Measurements from ENCODE around the gene HORMAD2. TPM values are rescaled to one million over a fixed set of nuclear protein-coding genes. Genes with fewer than 3 reads are reported as not detected.

HORMAD2 gene
- total RNA-seq, 1 donor from 2014 or later, result not detected

GRCh38 chr22:30062259-30062658 lies 18.0 kb upstream of the HORMAD2 start:
- H3K27me3 ChIP-seq, result no peaks in the 10 kb centered on the region
- no peak overlapping the region for H3K27ac ChIP-seq
- no peak overlapping the region for H3K27ac Mint-ChIP-seq
- H3K79me2 ChIP-seq (ENCODE audit: low read depth), result no peaks in the 10 kb centered on the region
- H3K4me1 Mint-ChIP-seq, result no peaks in the 10 kb centered on the region
- no peak for DNase-seq (ENCODE audit: low spot score)
- no peaks in the 10 kb centered on the region for H3F3A ChIP-seq (ENCODE audit: low read depth)
- peaks cover 26% of the 10 kb centered on the region for H3K9me3 Mint-ChIP-seq
- H3K27me3 Mint-ChIP-seq (ENCODE audit: insufficient read depth, low read depth), result peaks cover 7% of the 10 kb centered on the region
- TF ChIP-seq EZH2 (IDR thresholded peaks at IDR 0.05) (no peak), EZH2phosphoT487 (IDR thresholded peaks at IDR 0.05) (no peak), CTCF (IDR thresholded peaks at IDR 0.05) (no peak)
- H3K36me3 ChIP-seq, result no peaks in the 10 kb centered on the region
- H3K4me3 Mint-ChIP-seq, result no peak overlapping the region
- H4K20me1 ChIP-seq (ENCODE audit: low read depth), result no peaks in the 10 kb centered on the region
- H3K9me3 ChIP-seq (ENCODE audit: low read depth), result peaks cover 9% of the 10 kb centered on the region
- H2AFZ ChIP-seq (replicated peaks), result no peak overlapping the region
- H3K36me3 Mint-ChIP-seq, result peaks cover 2% of the 10 kb centered on the region
- H3K4me2 ChIP-seq, result no peak overlapping the region
- H3K9ac ChIP-seq, result no peak overlapping the region
- peaks cover 5% of the 10 kb centered on the region for H3K4me1 ChIP-seq
- no peak overlapping the region for H3K4me3 ChIP-seq

- Histone ChIP-seq H4K20me1 (ENCODE audit: low read depth) (no peaks in the 10 kb centered on the region), H3K79me2 (ENCODE audit: low read depth) (no peaks in the 10 kb centered on the region), H3K4me3 (no peak overlapping the region), H3K27me3 (no peaks in the 10 kb centered on the region), H3K4me2 (no peak overlapping the region), H3K9ac (no peak overlapping the region), H3K27ac (no peak overlapping the region), H3F3A (ENCODE audit: low read depth) (no peaks in the 10 kb centered on the region), H3K36me3 (no peaks in the 10 kb centered on the region), H3K9me3 (ENCODE audit: low read depth) (peaks cover 9% of the 10 kb centered on the region), H2AFZ (replicated peaks) (no peak overlapping the region), H3K4me1 (peaks cover 5% of the 10 kb centered on the region)
- no peak for DNase-seq (ENCODE audit: low spot score)
- peaks cover 24% of the 10 kb centered on the region for H3K9me3 Mint-ChIP-seq
- H3K4me1 Mint-ChIP-seq, result no peaks in the 10 kb centered on the region
- TF ChIP-seq CTCF (IDR thresholded peaks at IDR 0.05), result no peak
- no peak for TF ChIP-seq EZH2phosphoT487 (IDR thresholded peaks at IDR 0.05)
- H3K27me3 Mint-ChIP-seq (ENCODE audit: insufficient read depth, low read depth), result peaks cover 7% of the 10 kb centered on the region
- H3K27ac Mint-ChIP-seq, result no peak overlapping the region
- H3K36me3 Mint-ChIP-seq, result peaks cover 2% of the 10 kb centered on the region
- no peak overlapping the region for H3K4me3 Mint-ChIP-seq
Measured at GRCh38 chr22:30062950-30063349, 17.3 kb upstream of the HORMAD2 start.

DNA sequence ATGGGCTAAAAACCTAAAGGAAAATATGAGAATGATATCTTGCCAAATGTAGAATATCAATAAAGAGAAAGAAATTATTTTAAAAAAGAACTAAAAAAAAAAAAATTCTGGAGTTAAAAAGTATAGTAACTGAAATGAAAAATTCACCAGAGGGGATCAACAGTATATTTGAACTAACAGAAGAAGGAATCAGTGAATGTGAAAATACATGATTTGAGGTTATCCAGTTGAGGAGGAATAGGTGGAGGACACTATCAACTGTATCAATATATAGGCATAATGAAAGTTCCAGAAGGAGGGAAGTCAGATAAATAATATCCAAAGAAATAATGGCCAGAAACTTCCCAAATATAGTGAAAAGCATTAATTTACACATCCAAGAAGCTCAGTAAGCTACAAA lies 16.1 kb upstream of the HORMAD2 start:
- Histone ChIP-seq H3K4me2 (no peak overlapping the region), H3K27me3 (no peaks in the 10 kb centered on the region), H3K27ac (no peak overlapping the region), H3K36me3 (no peaks in the 10 kb centered on the region), H3K9me3 (ENCODE audit: low read depth) (peaks cover 6% of the 10 kb centered on the region), H3K4me3 (no peak overlapping the region), H3K4me1 (peaks cover 5% of the 10 kb centered on the region), H4K20me1 (ENCODE audit: low read depth) (no peaks in the 10 kb centered on the region), H3K9ac (no peak overlapping the region), H3K79me2 (ENCODE audit: low read depth) (no peaks in the 10 kb centered on the region), H2AFZ (replicated peaks) (no peak overlapping the region), H3F3A (ENCODE audit: low read depth) (no peaks in the 10 kb centered on the region)
- no peak overlapping the region for H3K27ac Mint-ChIP-seq
- no peak for TF ChIP-seq EZH2 (IDR thresholded peaks at IDR 0.05)
- TF ChIP-seq EZH2phosphoT487 (IDR thresholded peaks at IDR 0.05), result no peak
- TF ChIP-seq CTCF (IDR thresholded peaks at IDR 0.05), result no peak
- H3K27me3 Mint-ChIP-seq (ENCODE audit: insufficient read depth, low read depth), result peaks cover 7% of the 10 kb centered on the region
- no peak for DNase-seq (ENCODE audit: low spot score)
- H3K9me3 Mint-ChIP-seq, result peaks cover 18% of the 10 kb centered on the region
- H3K4me1 Mint-ChIP-seq, result no peaks in the 10 kb centered on the region
- H3K36me3 Mint-ChIP-seq, result peaks cover 2% of the 10 kb centered on the region
- H3K4me3 Mint-ChIP-seq, result no peak overlapping the region
